ENCODE data around the gene KCNIP1. TPM values are rescaled to one million over a fixed set of nuclear protein-coding genes. Genes with fewer than 3 reads are reported as not detected.

The KCNIP1 gene
- polyA plus RNA-seq, 3 donors, result not detected

DNA sequence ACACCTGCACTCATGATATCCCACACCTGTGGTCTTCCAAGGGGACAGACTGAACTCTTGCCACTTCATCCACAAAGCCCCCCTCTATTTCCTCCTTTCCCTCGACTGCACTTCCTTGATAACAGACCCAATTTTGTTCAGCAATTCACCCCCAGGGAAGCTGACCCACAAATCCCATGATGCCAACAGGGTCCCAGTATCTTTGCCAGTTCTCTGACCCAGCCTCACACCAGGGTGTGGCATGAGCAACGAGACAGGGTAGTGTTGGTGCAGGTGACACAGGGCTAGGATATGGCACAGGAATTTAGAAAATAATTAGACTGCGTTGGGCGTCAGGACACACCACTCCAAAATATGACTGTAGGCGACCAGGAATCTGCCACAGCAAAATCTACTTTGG, 30.2 kb upstream of the KCNIP1 start:
- H3K36me3 Mint-ChIP-seq, result peaks cover 0 to 2% of the 10 kb centered on the region in 2 donors
- no peak overlapping the region for H2AFZ ChIP-seq (ENCODE audit: insufficient read depth, low read depth, low read length, poor library complexity, severe bottlenecking)
- H3K9ac ChIP-seq (ENCODE audit: insufficient read depth, low read length, poor library complexity, severe bottlenecking), result no peak overlapping the region
- no peaks in the 10 kb centered on the region for H3K27me3 ChIP-seq (ENCODE audit: control insufficient read depth in 2 of 2, insufficient read depth in 2 of 2, low read length in 2 of 2)
- no peak overlapping the region for H3K27ac Mint-ChIP-seq
- intact Hi-C loops (cut with micrococcal nuclease), result no loop called here
- H3K4me1 Mint-ChIP-seq, result peaks cover 52% of the 10 kb centered on the region
- H4K20me1 ChIP-seq (ENCODE audit: insufficient read depth, low read length), result no peaks in the 10 kb centered on the region
- no peaks in the 10 kb centered on the region for H3K36me3 ChIP-seq (replicated peaks in 1 of 2; ENCODE audit: control insufficient read depth in 1 of 2, insufficient read depth in 2 of 2, low read length in 2 of 2)
- TF ChIP-seq, protein P1, sequence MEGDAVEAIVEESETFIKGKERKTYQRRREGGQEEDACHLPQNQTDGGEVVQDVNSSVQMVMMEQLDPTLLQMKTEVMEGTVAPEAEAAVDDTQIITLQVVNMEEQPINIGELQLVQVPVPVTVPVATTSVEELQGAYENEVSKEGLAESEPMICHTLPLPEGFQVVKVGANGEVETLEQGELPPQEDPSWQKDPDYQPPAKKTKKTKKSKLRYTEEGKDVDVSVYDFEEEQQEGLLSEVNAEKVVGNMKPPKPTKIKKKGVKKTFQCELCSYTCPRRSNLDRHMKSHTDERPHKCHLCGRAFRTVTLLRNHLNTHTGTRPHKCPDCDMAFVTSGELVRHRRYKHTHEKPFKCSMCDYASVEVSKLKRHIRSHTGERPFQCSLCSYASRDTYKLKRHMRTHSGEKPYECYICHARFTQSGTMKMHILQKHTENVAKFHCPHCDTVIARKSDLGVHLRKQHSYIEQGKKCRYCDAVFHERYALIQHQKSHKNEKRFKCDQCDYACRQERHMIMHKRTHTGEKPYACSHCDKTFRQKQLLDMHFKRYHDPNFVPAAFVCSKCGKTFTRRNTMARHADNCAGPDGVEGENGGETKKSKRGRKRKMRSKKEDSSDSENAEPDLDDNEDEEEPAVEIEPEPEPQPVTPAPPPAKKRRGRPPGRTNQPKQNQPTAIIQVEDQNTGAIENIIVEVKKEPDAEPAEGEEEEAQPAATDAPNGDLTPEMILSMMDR (IDR thresholded peaks at IDR 0.05), result no peak
- WGBS (ENCODE audit: insufficient coverage), result 0% methylated on average over 1 of the region's 5 CpGs
- H3K4me3 ChIP-seq (replicated peaks in 1 of 3; ENCODE audit: low read depth in 2 of 3, low read length in 3 of 3), result no peak overlapping the region
- peaks cover 0 to 9% (median 2%) of the 10 kb centered on the region in 7 donors for H3K9me3 Mint-ChIP-seq
- H3K27me3 Mint-ChIP-seq (ENCODE audit: low read depth in 3 of 3), result peaks cover 0 to 7% (median 1%) of the 10 kb centered on the region in 3 donors
- H3K79me2 ChIP-seq (ENCODE audit: insufficient read depth, low read length), result no peaks in the 10 kb centered on the region
- H3K4me2 ChIP-seq (replicated peaks; ENCODE audit: extremely low read depth, low read length, poor library complexity, severe bottlenecking), result no peak overlapping the region
- no peak for DNase-seq
- H3K4me1 ChIP-seq (ENCODE audit: control insufficient read depth in 1 of 2, insufficient read depth in 2 of 2, low read length in 2 of 2), result peaks cover 43 to 47% of the 10 kb centered on the region in 2 donors
- no peak overlapping the region for H3K4me3 Mint-ChIP-seq
- H3K9me3 ChIP-seq (replicated peaks in 1 of 2; ENCODE audit: control insufficient read depth in 1 of 2, insufficient read depth in 1 of 2, low read length in 2 of 2), result peaks cover 0 to 4% of the 10 kb centered on the region in 2 donors
- H3K27ac ChIP-seq (ENCODE audit: low read depth in 1 of 2, low read length in 2 of 2), result no peak overlapping the region

DNA sequence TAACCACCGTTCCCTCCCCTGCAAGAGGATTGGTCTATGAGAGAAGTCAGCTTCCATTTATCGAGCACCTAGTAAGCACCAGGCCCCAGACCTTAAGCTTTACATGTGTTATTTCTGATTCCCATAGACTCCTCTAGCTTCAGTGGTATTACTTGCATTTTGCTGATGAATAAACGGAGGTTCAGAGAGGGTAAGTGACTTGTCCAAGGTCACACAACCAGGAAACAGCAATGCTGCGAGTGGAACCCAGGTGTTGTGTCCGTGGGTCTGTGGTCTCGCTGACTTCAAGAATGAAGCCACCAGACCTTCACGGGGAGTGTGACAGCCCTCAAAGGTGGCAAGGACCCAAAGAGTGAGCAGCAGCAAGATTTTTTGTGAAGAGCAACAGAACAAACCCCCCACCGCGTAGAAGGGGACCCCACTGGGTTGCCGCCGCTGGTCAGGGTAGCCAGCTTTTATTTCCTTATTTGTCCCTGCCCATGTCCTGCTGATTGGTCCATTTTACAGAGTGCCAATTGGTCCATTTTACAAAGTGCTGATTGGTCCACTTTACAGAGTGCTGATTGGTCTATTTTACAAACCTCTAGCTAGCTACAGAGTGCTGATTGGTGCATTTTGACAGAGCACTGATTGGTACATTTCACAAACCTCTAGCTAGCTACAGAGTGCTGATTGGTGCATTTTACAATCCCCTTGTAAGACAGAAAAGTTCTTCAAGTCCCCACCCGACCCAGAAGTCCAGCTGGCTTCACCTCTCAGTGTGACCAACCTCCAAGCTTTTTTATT, 29.1 kb upstream of the KCNIP1 start:
- 91% methylated on average over 10 of the region's 12 CpGs for WGBS (ENCODE audit: insufficient coverage)
- peaks cover 0 to 4% of the 10 kb centered on the region in 2 donors for H3K9me3 ChIP-seq (replicated peaks in 1 of 2; ENCODE audit: control insufficient read depth in 1 of 2, insufficient read depth in 1 of 2, low read length in 2 of 2)
- peak overlapping the region in 1 of 3 experiments; percentile 13 for H3K4me3 ChIP-seq (replicated peaks in 1 of 3; ENCODE audit: low read depth in 2 of 3, low read length in 3 of 3)
- H3K27ac Mint-ChIP-seq, result peak overlapping the region; percentile 75 to 88 (median 84)
- H3K27me3 Mint-ChIP-seq (ENCODE audit: low read depth in 3 of 3), result peaks cover 0 to 7% (median 1%) of the 10 kb centered on the region in 3 donors
- H3K79me2 ChIP-seq (ENCODE audit: insufficient read depth, low read length), result no peaks in the 10 kb centered on the region
- peak overlapping the region in 1 of 2 donors; percentile 82 for H3K4me3 Mint-ChIP-seq
- H3K4me1 Mint-ChIP-seq, result peaks cover 50% of the 10 kb centered on the region
- H4K20me1 ChIP-seq (ENCODE audit: insufficient read depth, low read length), result no peaks in the 10 kb centered on the region
- H3K27ac ChIP-seq (ENCODE audit: low read depth in 1 of 2, low read length in 2 of 2), result peak overlapping the region; percentile 51 to 65
- intact Hi-C loops (cut with micrococcal nuclease), result no loop called here
- TF ChIP-seq, protein P1 (IDR thresholded peaks at IDR 0.05), result no peak
- peaks cover 0 to 9% (median 2%) of the 10 kb centered on the region in 7 donors for H3K9me3 Mint-ChIP-seq
- H3K4me2 ChIP-seq (replicated peaks; ENCODE audit: extremely low read depth, low read length, poor library complexity, severe bottlenecking), result peak overlapping the region; percentile 40
- H3K36me3 ChIP-seq (replicated peaks in 1 of 2; ENCODE audit: control insufficient read depth in 1 of 2, insufficient read depth in 2 of 2, low read length in 2 of 2), result no peaks in the 10 kb centered on the region
- H3K9ac ChIP-seq (ENCODE audit: insufficient read depth, low read length, poor library complexity, severe bottlenecking), result no peak overlapping the region
- peak overlapping the region; percentile 60 for H2AFZ ChIP-seq (ENCODE audit: insufficient read depth, low read depth, low read length, poor library complexity, severe bottlenecking)
- no peak for DNase-seq
- H3K36me3 Mint-ChIP-seq, result peaks cover 0 to 2% of the 10 kb centered on the region in 2 donors
- no peaks in the 10 kb centered on the region for H3K27me3 ChIP-seq (ENCODE audit: control insufficient read depth in 2 of 2, insufficient read depth in 2 of 2, low read length in 2 of 2)
- H3K4me1 ChIP-seq (ENCODE audit: control insufficient read depth in 1 of 2, insufficient read depth in 2 of 2, low read length in 2 of 2), result peaks cover 35 to 38% of the 10 kb centered on the region in 2 donors
